Thyroid gland (tissue), 4 donors: Measurements from ENCODE around the gene GRM7.

Experiments used
- CTCF ChIP-seq, 6 experiments: fragments of 200-600 bp in 3 of 6; fragments of 450-650 bp in 3 of 6; sonication (generic) in 3 of 6; IDR thresholded peaks; one replicate each; pipeline ENCODE4 v1.5.1; 2016 to 2019; ENCODE audit warnings: antibody characterized with exemption in 6 of 6, mild to moderate bottlenecking in 2 of 6, inconsistent platforms in 1 of 6, moderate library complexity in 1 of 6
- POLR2A ChIP-seq, 2 donors: fragments of 450-650 bp; IDR thresholded peaks; one replicate each; pipeline ENCODE4 v1.6.1; 2017; ENCODE audit warnings: antibody characterized with exemption in 2 of 2, mild to moderate bottlenecking in 2 of 2, moderate library complexity in 1 of 2

GRCh38 chr3:7346364-7346763 is 485.4 kb downstream of the GRM7 start:
- TF ChIP-seq POLR2A (IDR thresholded peaks at IDR 0.05) (no peak), CTCF (IDR thresholded peaks at IDR 0.05) (no peak)
